ENCODE results near the gene PTPRF.

GRCh38 chr1:43552059-43552742, 21.5 kb downstream of the PTPRF start:
- TF ChIP-seq CTCF (IDR thresholded peaks at IDR 0.05; ENCODE audit: insufficient read depth, low read length, poor library complexity, severe bottlenecking): no peak
- TF ChIP-seq EZH2phosphoT487 (conservative IDR thresholded peaks at IDR 0.05; ENCODE audit: low read length): no peak
